ENCODE data around the gene TAX1BP1. TPM values are rescaled to one million over a fixed set of nuclear protein-coding genes. Genes with fewer than 3 reads are reported as not detected.

Gene TAX1BP1
- total RNA-seq, 1 donor from 2014 or later: 133 TPM

DNA sequence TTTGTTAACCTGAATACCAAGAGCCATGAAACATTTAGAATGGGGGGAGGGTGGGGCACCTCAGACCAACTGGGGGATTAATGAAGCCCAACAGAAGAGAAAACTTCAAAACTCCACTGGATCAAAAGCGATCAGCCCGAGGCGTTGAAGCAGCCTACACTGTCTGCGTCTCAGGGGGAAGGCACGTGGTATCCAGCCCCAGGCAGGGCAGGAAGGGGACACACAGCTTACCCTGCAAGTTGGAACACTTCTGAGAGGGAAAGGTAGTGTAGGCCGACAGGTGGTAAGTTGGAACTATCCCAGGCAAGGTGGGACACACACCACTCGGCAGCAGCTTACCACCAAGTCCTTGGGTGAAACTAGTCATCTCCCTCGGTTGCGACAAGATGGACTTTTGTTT lies 102.9 kb downstream of the TAX1BP1 start:
- Histone ChIP-seq H3K27ac (ENCODE audit: low read depth, low read length) (no peak overlapping the region), H3K4me3 (ENCODE audit: insufficient read depth, low read depth, low read length) (no peak overlapping the region), H3K27me3 (ENCODE audit: insufficient read depth, low read length) (no peaks in the 10 kb centered on the region), H3K4me2 (ENCODE audit: low read length) (no peak overlapping the region), H3K9ac (ENCODE audit: low read length) (no peak overlapping the region), H3K79me2 (ENCODE audit: insufficient read depth, low read length) (no peaks in the 10 kb centered on the region), H3K9me3 (ENCODE audit: insufficient read depth, low read depth, low read length) (no peaks in the 10 kb centered on the region), H3K36me3 (ENCODE audit: insufficient read depth, low read length) (no peaks in the 10 kb centered on the region), H4K20me1 (ENCODE audit: insufficient read depth, low read length) (no peaks in the 10 kb centered on the region), H2AFZ (ENCODE audit: low read depth, low read length) (no peak overlapping the region), H3K4me1 (ENCODE audit: insufficient read depth, low read length) (no peaks in the 10 kb centered on the region)
- Mint-ChIP-seq H3K27me3 (ENCODE audit: low read depth, unreplicated experiment) (no peaks in the 10 kb centered on the region), H3K27ac (ENCODE audit: unreplicated experiment) (no peak overlapping the region), H3K4me1 (ENCODE audit: low read depth, unreplicated experiment) (no peaks in the 10 kb centered on the region), H3K4me3 (ENCODE audit: unreplicated experiment) (no peak overlapping the region), H3K9me3 (ENCODE audit: unreplicated experiment) (no peaks in the 10 kb centered on the region), H3K36me3 (ENCODE audit: low read depth, unreplicated experiment) (peaks cover 9% of the 10 kb centered on the region)
- no peak for TF ChIP-seq EZH2 (IDR thresholded peaks at IDR 0.05; ENCODE audit: insufficient read depth, low read length)
- TF ChIP-seq, protein P1, sequence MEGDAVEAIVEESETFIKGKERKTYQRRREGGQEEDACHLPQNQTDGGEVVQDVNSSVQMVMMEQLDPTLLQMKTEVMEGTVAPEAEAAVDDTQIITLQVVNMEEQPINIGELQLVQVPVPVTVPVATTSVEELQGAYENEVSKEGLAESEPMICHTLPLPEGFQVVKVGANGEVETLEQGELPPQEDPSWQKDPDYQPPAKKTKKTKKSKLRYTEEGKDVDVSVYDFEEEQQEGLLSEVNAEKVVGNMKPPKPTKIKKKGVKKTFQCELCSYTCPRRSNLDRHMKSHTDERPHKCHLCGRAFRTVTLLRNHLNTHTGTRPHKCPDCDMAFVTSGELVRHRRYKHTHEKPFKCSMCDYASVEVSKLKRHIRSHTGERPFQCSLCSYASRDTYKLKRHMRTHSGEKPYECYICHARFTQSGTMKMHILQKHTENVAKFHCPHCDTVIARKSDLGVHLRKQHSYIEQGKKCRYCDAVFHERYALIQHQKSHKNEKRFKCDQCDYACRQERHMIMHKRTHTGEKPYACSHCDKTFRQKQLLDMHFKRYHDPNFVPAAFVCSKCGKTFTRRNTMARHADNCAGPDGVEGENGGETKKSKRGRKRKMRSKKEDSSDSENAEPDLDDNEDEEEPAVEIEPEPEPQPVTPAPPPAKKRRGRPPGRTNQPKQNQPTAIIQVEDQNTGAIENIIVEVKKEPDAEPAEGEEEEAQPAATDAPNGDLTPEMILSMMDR (IDR thresholded peaks at IDR 0.05; ENCODE audit: insufficient read depth, low read depth, low read length): no peak
- DNase-seq (ENCODE audit: low read depth): no peak
- FAIRE-seq: no peak

DNA sequence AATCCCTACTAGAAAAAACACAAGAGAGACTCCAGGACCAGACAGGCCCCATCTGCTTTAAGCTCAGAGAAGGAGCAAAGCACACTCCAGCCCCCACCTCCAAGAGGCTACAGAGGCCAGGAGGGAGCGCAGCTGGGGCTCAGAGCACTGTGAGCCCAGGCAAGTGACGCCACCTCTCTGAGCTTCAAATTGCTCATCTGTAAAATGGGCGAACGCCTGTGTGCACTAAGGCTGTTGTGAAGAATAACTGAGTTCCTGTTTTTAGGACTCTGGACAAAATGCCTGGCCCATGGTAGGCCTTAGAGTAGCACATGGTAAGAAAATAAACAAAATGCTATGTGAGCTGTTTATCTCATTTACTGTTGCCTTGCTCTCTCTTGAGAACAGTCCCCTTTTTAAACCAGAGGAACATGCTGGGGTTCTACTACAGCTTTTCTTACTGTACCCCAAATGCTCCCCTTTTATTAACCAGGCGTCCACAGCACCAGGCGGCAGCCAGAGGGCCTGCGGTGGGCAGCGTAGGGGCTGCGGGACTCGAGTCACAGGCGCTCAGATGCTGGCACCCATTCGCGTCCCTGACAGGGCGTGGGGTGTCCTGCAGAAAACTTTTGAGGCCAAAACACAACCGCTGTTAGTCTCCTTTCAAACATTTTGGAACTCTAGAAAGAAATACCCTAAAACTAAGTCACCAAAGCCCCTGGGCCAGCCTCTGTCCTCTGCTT lies 103.8 kb downstream of the TAX1BP1 start:
- Mint-ChIP-seq H3K27me3 (ENCODE audit: low read depth, unreplicated experiment) (no peaks in the 10 kb centered on the region), H3K4me3 (ENCODE audit: unreplicated experiment) (no peak overlapping the region), H3K9me3 (ENCODE audit: unreplicated experiment) (no peaks in the 10 kb centered on the region), H3K27ac (ENCODE audit: unreplicated experiment) (no peak overlapping the region), H3K36me3 (ENCODE audit: low read depth, unreplicated experiment) (peaks cover 7% of the 10 kb centered on the region), H3K4me1 (ENCODE audit: low read depth, unreplicated experiment) (no peaks in the 10 kb centered on the region)
- TF ChIP-seq, protein P1 (IDR thresholded peaks at IDR 0.05; ENCODE audit: insufficient read depth, low read depth, low read length): no peak
- no peaks in the 10 kb centered on the region for H3K79me2 ChIP-seq (ENCODE audit: insufficient read depth, low read length)
- DNase-seq (ENCODE audit: low read depth): no peak
- no peaks in the 10 kb centered on the region for H3K27me3 ChIP-seq (ENCODE audit: insufficient read depth, low read length)
- no peaks in the 10 kb centered on the region for H4K20me1 ChIP-seq (ENCODE audit: insufficient read depth, low read length)
- no peaks in the 10 kb centered on the region for H3K36me3 ChIP-seq (ENCODE audit: insufficient read depth, low read length)
- no peak overlapping the region for H3K9ac ChIP-seq (ENCODE audit: low read length)
- H3K4me1 ChIP-seq (ENCODE audit: insufficient read depth, low read length): no peaks in the 10 kb centered on the region
- H3K4me2 ChIP-seq (ENCODE audit: low read length): no peak overlapping the region
- H2AFZ ChIP-seq (ENCODE audit: low read depth, low read length): no peak overlapping the region
- H3K27ac ChIP-seq (ENCODE audit: low read depth, low read length): no peak overlapping the region
- FAIRE-seq: no peak
- H3K4me3 ChIP-seq (ENCODE audit: insufficient read depth, low read depth, low read length): no peak overlapping the region
- no peaks in the 10 kb centered on the region for H3K9me3 ChIP-seq (ENCODE audit: insufficient read depth, low read depth, low read length)

DNA sequence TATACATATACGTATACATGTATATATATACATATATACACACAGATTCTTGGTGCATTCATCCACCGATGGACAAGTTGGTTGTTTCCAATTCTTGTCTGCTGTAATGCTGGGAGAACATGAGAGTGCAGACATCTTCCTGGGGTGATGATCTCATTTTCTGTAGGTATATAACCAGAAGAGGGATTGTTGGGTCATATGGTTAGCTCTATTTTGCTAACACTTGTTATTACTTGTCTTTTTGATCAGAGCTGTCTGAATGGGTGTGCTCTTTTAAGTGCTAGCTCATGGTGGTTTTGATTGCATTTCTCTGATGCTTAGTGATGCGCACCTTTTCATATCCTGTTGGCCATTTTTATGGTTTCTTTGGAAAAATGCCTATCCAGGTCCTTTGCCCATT lies 106.4 kb downstream of the TAX1BP1 start:
- no peak overlapping the region for H3K27ac Mint-ChIP-seq (ENCODE audit: unreplicated experiment)
- FAIRE-seq: no peak
- Histone ChIP-seq H3K4me1 (ENCODE audit: insufficient read depth, low read length) (no peaks in the 10 kb centered on the region), H3K36me3 (ENCODE audit: insufficient read depth, low read length) (no peaks in the 10 kb centered on the region), H3K4me3 (ENCODE audit: insufficient read depth, low read depth, low read length) (no peak overlapping the region), H3K27ac (ENCODE audit: low read depth, low read length) (no peak overlapping the region), H3K4me2 (ENCODE audit: low read length) (no peak overlapping the region), H3K9me3 (ENCODE audit: insufficient read depth, low read depth, low read length) (no peaks in the 10 kb centered on the region), H3K9ac (ENCODE audit: low read length) (no peak overlapping the region), H4K20me1 (ENCODE audit: insufficient read depth, low read length) (no peaks in the 10 kb centered on the region), H2AFZ (ENCODE audit: low read depth, low read length) (no peak overlapping the region), H3K79me2 (ENCODE audit: insufficient read depth, low read length) (no peaks in the 10 kb centered on the region), H3K27me3 (ENCODE audit: insufficient read depth, low read length) (no peaks in the 10 kb centered on the region)
- H3K9me3 Mint-ChIP-seq (ENCODE audit: unreplicated experiment): peaks cover 4% of the 10 kb centered on the region
- peak; percentile 9 for DNase-seq (ENCODE audit: low read depth)
- no peaks in the 10 kb centered on the region for H3K4me1 Mint-ChIP-seq (ENCODE audit: low read depth, unreplicated experiment)
- H3K4me3 Mint-ChIP-seq (ENCODE audit: unreplicated experiment): no peak overlapping the region
- TF ChIP-seq EZH2 (IDR thresholded peaks at IDR 0.05; ENCODE audit: insufficient read depth, low read length): no peak
- H3K36me3 Mint-ChIP-seq (ENCODE audit: low read depth, unreplicated experiment): peaks cover 7% of the 10 kb centered on the region
- no peaks in the 10 kb centered on the region for H3K27me3 Mint-ChIP-seq (ENCODE audit: low read depth, unreplicated experiment)
